Upper lobe of right lung (tissue), 1 donor: ENCODE measurements around the gene LMNTD1. TPM values are rescaled to one million over a fixed set of nuclear protein-coding genes. Genes with fewer than 3 reads are reported as not detected.

ENCODE experiments used
- ATAC-seq: fragments of 200-7000 bp; cut with Tn5 transposase; one replicate; pipeline ENCODE4 v1.9.1; 2020; ENCODE audit warnings: mild to moderate bottlenecking, moderate library complexity
- DNase-seq: peaks from one replicate; pipeline ENCODE4 v3.0.0-alpha.2; 2020
- H3K27ac ChIP-seq: fragments of 200-600 bp; one replicate; pipeline ENCODE4 v1.8.0; 2022
- H3K27me3 ChIP-seq: fragments of 200-600 bp; one replicate; pipeline ENCODE4 v1.8.0; 2022; ENCODE audit warnings: mild to moderate bottlenecking
- H3K36me3 ChIP-seq: fragments of 200-600 bp; one replicate; pipeline ENCODE4 v1.8.0; 2022
- H3K4me1 ChIP-seq: fragments of 200-600 bp; one replicate; pipeline ENCODE4 v1.8.0; 2022
- H3K4me3 ChIP-seq: fragments of 200-600 bp; one replicate; pipeline ENCODE4 v1.8.0; 2022; ENCODE audit warnings: mild to moderate bottlenecking
- H3K9me3 ChIP-seq: fragments of 200-600 bp; one replicate; pipeline ENCODE4 v1.8.0; 2022
- intact Hi-C: fragments of 100-400 bp; cut with DNase I; formaldehyde crosslinking; loops from one replicate; pipeline ENCODE4 v1.11.0; 2022
- total RNA-seq: library from RNA; stranded (reverse); fragmentation: NEBNext Ultra II Directional; extraction: Animal tissue kit (Norgen Biotek cat#: 25700); gene quantifications from one replicate; pipeline ENCODE4 v1.2.1, GENCODE V29; 2021
- TF ChIP-seq, protein P1 (sequence below): fragments of 200-600 bp; IDR thresholded peaks from one replicate; pipeline ENCODE4 v1.8.0; 2022; ENCODE audit warnings: antibody characterized with exemption
- donor health status: DM: no; HTN: yes; CAD: no; lungs with severe emphysema.

LMNTD1 gene
- total RNA-seq, 1 donor from 2014 or later: not detected

- Histone ChIP-seq H3K4me3 (no peak overlapping the region), H3K27me3 (no peaks in the 10 kb centered on the region), H3K36me3 (no peaks in the 10 kb centered on the region), H3K9me3 (no peaks in the 10 kb centered on the region), H3K4me1 (no peaks in the 10 kb centered on the region), H3K27ac (no peak overlapping the region)
- DNase-seq: no peak
- intact Hi-C loops: no loop called here
- ATAC-seq: no peak
- TF ChIP-seq, protein P1, sequence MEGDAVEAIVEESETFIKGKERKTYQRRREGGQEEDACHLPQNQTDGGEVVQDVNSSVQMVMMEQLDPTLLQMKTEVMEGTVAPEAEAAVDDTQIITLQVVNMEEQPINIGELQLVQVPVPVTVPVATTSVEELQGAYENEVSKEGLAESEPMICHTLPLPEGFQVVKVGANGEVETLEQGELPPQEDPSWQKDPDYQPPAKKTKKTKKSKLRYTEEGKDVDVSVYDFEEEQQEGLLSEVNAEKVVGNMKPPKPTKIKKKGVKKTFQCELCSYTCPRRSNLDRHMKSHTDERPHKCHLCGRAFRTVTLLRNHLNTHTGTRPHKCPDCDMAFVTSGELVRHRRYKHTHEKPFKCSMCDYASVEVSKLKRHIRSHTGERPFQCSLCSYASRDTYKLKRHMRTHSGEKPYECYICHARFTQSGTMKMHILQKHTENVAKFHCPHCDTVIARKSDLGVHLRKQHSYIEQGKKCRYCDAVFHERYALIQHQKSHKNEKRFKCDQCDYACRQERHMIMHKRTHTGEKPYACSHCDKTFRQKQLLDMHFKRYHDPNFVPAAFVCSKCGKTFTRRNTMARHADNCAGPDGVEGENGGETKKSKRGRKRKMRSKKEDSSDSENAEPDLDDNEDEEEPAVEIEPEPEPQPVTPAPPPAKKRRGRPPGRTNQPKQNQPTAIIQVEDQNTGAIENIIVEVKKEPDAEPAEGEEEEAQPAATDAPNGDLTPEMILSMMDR: no peak
These were observed 49.4 kb downstream of the LMNTD1 start for GRCh38 chr12:25503666-25504065.

DNA sequence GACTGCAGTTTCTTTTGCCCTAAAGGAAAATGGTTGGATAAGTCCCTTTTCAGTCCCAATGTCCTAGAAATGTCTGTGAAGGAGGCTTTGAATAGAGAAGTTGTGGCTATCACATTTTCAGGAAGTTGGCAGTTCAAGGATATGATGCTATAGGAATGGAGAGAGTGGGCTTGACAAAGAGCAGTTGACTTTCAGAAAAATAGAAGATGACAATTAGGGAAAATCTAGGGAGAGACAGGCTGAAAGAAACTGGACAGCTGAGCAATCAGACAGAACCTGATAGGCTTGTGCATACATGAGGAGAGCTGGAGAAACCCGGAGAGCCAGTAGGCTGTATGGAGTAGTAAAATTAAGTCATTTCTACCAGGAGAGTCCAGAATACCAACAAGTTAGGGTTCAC, 50.5 kb downstream of the LMNTD1 start:
- no peak for ATAC-seq
- intact Hi-C loops: no loop called here
- no peaks in the 10 kb centered on the region for H3K36me3 ChIP-seq
- H3K27me3 ChIP-seq: no peaks in the 10 kb centered on the region
- H3K4me3 ChIP-seq: no peak overlapping the region
- no peak for DNase-seq
- TF ChIP-seq, protein P1: no peak
- H3K4me1 ChIP-seq: no peaks in the 10 kb centered on the region
- H3K9me3 ChIP-seq: no peaks in the 10 kb centered on the region
- H3K27ac ChIP-seq: no peak overlapping the region

GRCh38 chr12:25502118-25502517, 51.0 kb downstream of the LMNTD1 start:
- Histone ChIP-seq H3K4me1 (no peaks in the 10 kb centered on the region), H3K4me3 (no peak overlapping the region), H3K9me3 (no peaks in the 10 kb centered on the region), H3K36me3 (no peaks in the 10 kb centered on the region), H3K27ac (no peak overlapping the region), H3K27me3 (no peaks in the 10 kb centered on the region)
- no peak for ATAC-seq
- TF ChIP-seq, protein P1: no peak
- intact Hi-C loops: no loop called here
- DNase-seq: no peak

DNA sequence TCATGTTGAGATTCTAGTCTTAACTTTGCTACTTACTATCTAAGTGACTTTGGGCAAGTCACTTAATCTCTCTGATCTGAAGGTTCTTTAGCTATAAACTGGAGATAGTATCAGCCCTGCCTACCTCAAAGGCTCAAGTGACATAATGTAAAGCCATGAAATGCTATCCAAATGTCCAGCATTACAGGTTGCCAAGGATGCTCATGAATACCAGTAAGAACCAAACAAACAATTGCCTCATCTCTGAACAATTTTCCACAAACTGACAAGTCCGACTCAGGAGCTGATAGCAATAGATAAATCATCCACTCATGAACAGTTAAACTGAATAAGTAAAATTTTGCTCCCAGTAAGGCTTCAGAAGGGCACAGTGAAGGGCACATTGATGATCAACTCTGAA, 51.5 kb downstream of the LMNTD1 start:
- Histone ChIP-seq H3K27ac (no peak overlapping the region), H3K4me3 (no peak overlapping the region), H3K9me3 (no peaks in the 10 kb centered on the region), H3K4me1 (no peaks in the 10 kb centered on the region), H3K27me3 (no peaks in the 10 kb centered on the region), H3K36me3 (no peaks in the 10 kb centered on the region)
- TF ChIP-seq, protein P1: no peak
- DNase-seq (no peak), ATAC-seq (no peak)
- intact Hi-C loops: no loop called here

DNA sequence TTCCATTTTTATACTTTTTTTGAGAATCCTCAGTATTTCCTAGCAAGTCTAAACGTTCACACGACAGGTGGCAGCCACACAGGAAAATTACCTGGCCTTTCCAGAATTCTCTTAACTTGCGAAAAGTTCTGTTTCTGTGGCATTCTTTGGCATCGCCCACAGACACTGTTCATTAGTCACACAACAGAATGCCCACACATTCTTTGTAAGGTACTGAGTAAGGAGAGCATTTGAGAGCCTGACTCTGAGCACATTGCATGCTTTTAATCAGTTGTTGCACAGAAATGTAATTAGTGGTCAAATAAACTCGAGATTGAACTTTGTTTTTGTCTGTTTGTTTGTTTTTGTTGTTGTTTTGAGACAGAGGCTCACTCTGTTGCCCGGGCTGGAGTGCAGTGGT, 52.4 kb downstream of the LMNTD1 start:
- ATAC-seq (no peak), DNase-seq (no peak)
- Histone ChIP-seq H3K9me3 (no peaks in the 10 kb centered on the region), H3K4me1 (no peaks in the 10 kb centered on the region), H3K36me3 (no peaks in the 10 kb centered on the region), H3K4me3 (no peak overlapping the region), H3K27ac (no peak overlapping the region), H3K27me3 (no peaks in the 10 kb centered on the region)
- TF ChIP-seq, protein P1: no peak
- intact Hi-C loops: no loop called here

DNA sequence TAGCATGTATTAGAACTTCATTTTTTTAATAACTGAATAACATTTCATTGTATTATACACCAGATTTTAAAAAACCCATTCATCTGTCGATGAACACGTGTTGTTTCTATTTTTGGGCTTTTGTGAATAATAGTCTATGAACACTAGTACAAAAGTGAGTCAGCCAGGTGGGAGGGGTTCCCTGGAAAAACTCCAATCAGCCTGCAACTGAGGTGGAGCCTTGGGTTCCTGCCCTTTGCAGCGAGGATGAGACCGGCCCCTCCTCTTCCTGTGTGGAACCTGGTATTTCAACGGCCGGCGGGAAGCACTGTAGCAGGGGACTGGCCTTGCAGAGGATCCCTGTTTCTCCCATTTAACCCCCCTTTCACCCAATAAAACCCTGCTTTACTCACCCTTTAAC, 56.1 kb downstream of the LMNTD1 start:
- Histone ChIP-seq H3K9me3 (no peaks in the 10 kb centered on the region), H3K4me1 (no peaks in the 10 kb centered on the region), H3K27ac (no peak overlapping the region), H3K27me3 (no peaks in the 10 kb centered on the region), H3K4me3 (no peak overlapping the region), H3K36me3 (no peaks in the 10 kb centered on the region)
- intact Hi-C loops: no loop called here
- DNase-seq (no peak), ATAC-seq (no peak)
- TF ChIP-seq, protein P1: no peak
